Measurements from ENCODE around the gene GNAS. TPM values are rescaled to one million over a fixed set of nuclear protein-coding genes. Genes with fewer than 3 reads are reported as not detected.

GNAS gene
- total and polyA plus RNA-seq, 9 of the 15 experiments (the other 6 are each of a cell fraction or from before 2014, with no cell fraction given), result 128 to 648 (median 266) TPM

- TF ChIP-seq PRDM10 (IDR thresholded peaks at IDR 0.05; ENCODE audit: partially characterized antibody) (no peak), ZNF253 (CRISPR knock-in tag; conservative IDR thresholded peaks at IDR 0.05) (no peak), EP400 (IDR thresholded peaks at IDR 0.05) (no peak), GATAD2A (IDR thresholded peaks at IDR 0.05) (no peak), DIDO1 (tag; IDR thresholded peaks at IDR 0.05; ENCODE audit: low read depth) (no peak), CSDE1 (IDR thresholded peaks at IDR 0.05) (peak in 1 of 2 experiments; percentile 94; a peak in 2 of 4 replicates), ZBTB17 (CRISPR knock-in tag; IDR thresholded peaks at IDR 0.05) (no peak), MNT (conservative IDR thresholded peaks at IDR 0.05) (no peak), CUX1 (CRISPR knock-in tag; IDR thresholded peaks at IDR 0.05) (0 out of 2 replicates have a peak, but pooled peaks have one; percentile 64), KLF10 (CRISPR knock-in tag; IDR thresholded peaks at IDR 0.05) (no peak), RFX5 (IDR thresholded peaks at IDR 0.05; ENCODE audit: low read depth, low read length) (peak; percentile 69), ZNF436 (CRISPR knock-in tag; IDR thresholded peaks at IDR 0.05) (no peak), SAFB (IDR thresholded peaks at IDR 0.05; ENCODE audit: borderline replicate concordance, low read depth, low read length) (no peak), MXD1 (CRISPR knock-in tag; IDR thresholded peaks at IDR 0.05; ENCODE audit: borderline replicate concordance, poor library complexity, severe bottlenecking) (no peak), RFX1 (IDR thresholded peaks at IDR 0.05) (peak; percentile 100), JUN (IDR thresholded peaks at IDR 0.05; ENCODE audit: borderline replicate concordance, low read depth, low read length) (peak; percentile 31; the same call in 1 of the 2 replicates), JUN (CRISPR knock-in tag; IDR thresholded peaks at IDR 0.05; ENCODE audit: borderline replicate concordance) (no peak)
Measured at GRCh38 chr20:58907320-58908137, 55.0 kb downstream of the GNAS start (continued).
